Psoas muscle (tissue), 8 donors: Measurements from ENCODE around the gene ENTR1. TPM values are rescaled to one million over a fixed set of nuclear protein-coding genes. Genes with fewer than 3 reads are reported as not detected.
A peak's percentile ranks its signal among the peaks of the same experiment; 100 is the strongest.

Experiments
- ATAC-seq, 4 donors: fragments of 200-7000 bp; cut with Tn5 transposase; one replicate each; pipeline ENCODE4 v1.9.1; 2020; ENCODE audit warnings: moderate library complexity in 3 of 4, mild to moderate bottlenecking in 2 of 4
- DNase-seq, 2 donors: peaks; one replicate each; pipeline ENCODE4 v3.0.0-alpha.2; 2020
- H3K27ac ChIP-seq: fragments of 200-600 bp; one replicate; pipeline ENCODE4 v1.8.0; 2022
- H3K27me3 ChIP-seq, 3 donors: fragments of 200-600 bp in 1 of 3; one replicate each; pipeline versions ENCODE4 v1.6.1 to v1.8.0; 2013 to 2022; ENCODE audit warnings: low read length in 2 of 3, mild to moderate bottlenecking in 2 of 3, moderate library complexity in 1 of 3; ENCODE audit not compliant: insufficient read depth in 3 of 3
- H3K36me3 ChIP-seq, 2 donors: fragments of 200-600 bp in 1 of 2; one replicate each; pipeline versions ENCODE4 v1.6.1 to v1.8.0; 2013 to 2022; ENCODE audit warnings: low read depth in 1 of 2, mild to moderate bottlenecking in 1 of 2, moderate library complexity in 1 of 2; ENCODE audit not compliant: insufficient read depth in 1 of 2
- H3K4me1 ChIP-seq: fragments of 200-600 bp; one replicate; pipeline ENCODE4 v1.8.0; 2022
- H3K4me3 ChIP-seq: fragments of 200-600 bp; one replicate; pipeline ENCODE4 v1.8.0; 2022; ENCODE audit warnings: mild to moderate bottlenecking
- H3K9me3 ChIP-seq: fragments of 200-600 bp; one replicate; pipeline ENCODE4 v1.8.0; 2022
- CTCF ChIP-seq: fragments of 200-600 bp; IDR thresholded peaks from one replicate; pipeline ENCODE4 v1.8.0; 2022; ENCODE audit warnings: antibody characterized with exemption
- WGBS, 3 donors: extraction: QIAGEN DNeasy Blood & Tissue Kit; methylation state at CpG; one replicate each; pipeline versions ENCODE4 v1.1.6 to v1.1.7; 2013; 5-methylcytosine and 5-hydroxymethylcytosine counted together
- intact Hi-C, 2 donors: fragments of 100-400 bp; cut with DNase I; formaldehyde crosslinking; loops; one replicate each; pipeline versions ENCODE4 v1.11.0 to v1.14.2; 2022
- polyA plus RNA-seq, 3 donors: library from polyadenylated mRNA; stranded (reverse); fragments of 200-250 nt; gene quantifications; one replicate each; pipeline ENCODE4 v1.2.3, GENCODE V29; 2013
- total RNA-seq, 4 donors: library from RNA; stranded (reverse); fragmentation: NEBNext Ultra II Directional in 2 of 4; extraction: Animal tissue kit (Norgen Biotek cat#: 25700) in 2 of 4; gene quantifications; one replicate each; pipeline versions ENCODE4 v1.2.1 to v1.2.4, GENCODE V29; 2021 to 2023
- donor health status: healthy with polysubstance abuse.
- donor health status: DM: no; HTN: no; CAD: no; lungs with moderate emphysema.
- donor health status: Bipolar disorder and iron deficiency.
- donor health status: healthy.
- donor health status: DM: yes; HTN: yes; CAD: no.
- donor health status: DM: no; HTN: no; CAD: no.
- donor health status: DM: no; HTN: no; CAD: no.
- donor health status: DM: yes; HTN: yes; CAD: no.

The ENTR1 gene
- total and polyA plus RNA-seq, 7 donors = 16.0 to 53.0 (median 34.2) TPM

GRCh38 chr9:136416914-136417313 is 6.5 kb upstream of the ENTR1 start:
- peak in 1 of 2 donors; percentile 40 for DNase-seq
- intact Hi-C loops = no loop called here
- no peak overlapping the region for H3K27ac ChIP-seq
- ATAC-seq = no peak
- no peaks in the 10 kb centered on the region for H3K27me3 ChIP-seq
- no peak for TF ChIP-seq CTCF
- H3K9me3 ChIP-seq = no peaks in the 10 kb centered on the region
- peaks cover 8% of the 10 kb centered on the region for H3K4me1 ChIP-seq
- no peak overlapping the region for H3K4me3 ChIP-seq
- WGBS, 3 donors = 90 to 94% (median 91%) methylated on average over 19 of the region's 19 CpGs
- H3K36me3 ChIP-seq = peaks cover 6 to 100% of the 10 kb centered on the region in 2 donors

GRCh38 chr9:136416427-136416826 is 6.0 kb upstream of the ENTR1 start:
- H3K4me1 ChIP-seq = peaks cover 12% of the 10 kb centered on the region
- H3K27ac ChIP-seq = no peak overlapping the region
- no peak for ATAC-seq
- no peaks in the 10 kb centered on the region for H3K27me3 ChIP-seq
- WGBS, 3 donors = 94 to 98% (median 98%) methylated on average over 8 of the region's 8 CpGs
- H3K36me3 ChIP-seq = peaks cover 6 to 99% of the 10 kb centered on the region in 2 donors
- no peak for DNase-seq
- H3K9me3 ChIP-seq = no peaks in the 10 kb centered on the region
- intact Hi-C loops = no loop called here
- H3K4me3 ChIP-seq = no peak overlapping the region
- TF ChIP-seq CTCF = no peak

GRCh38 chr9:136412962-136413361 is 2.5 kb upstream of the ENTR1 start:
- intact Hi-C loops = loop anchor here (5.0 kb wide), 2 partner anchors 59 to 64 kb away; no protein-coding TSS in a partner anchor
- Histone ChIP-seq H3K27me3 (no peaks in the 10 kb centered on the region), H3K9me3 (no peaks in the 10 kb centered on the region), H3K36me3 (peaks cover 4 to 66% of the 10 kb centered on the region in 2 donors), H3K4me1 (peaks cover 25% of the 10 kb centered on the region), H3K27ac (no peak overlapping the region), H3K4me3 (no peak overlapping the region)
- TF ChIP-seq CTCF = no peak
- DNase-seq (peak in 1 of 2 donors; percentile 49), ATAC-seq (no peak)
- 57 to 76% (median 64%) methylated on average over 9 of the region's 9 CpGs for WGBS, 3 donors

GRCh38 chr9:136411378-136411777 is 964 bp upstream of the ENTR1 start:
- TF ChIP-seq CTCF = no peak
- Histone ChIP-seq H3K9me3 (no peaks in the 10 kb centered on the region), H3K27me3 (no peaks in the 10 kb centered on the region), H3K27ac (peak overlapping the region; percentile 94), H3K36me3 (peaks cover 0 to 66% of the 10 kb centered on the region in 2 donors), H3K4me3 (peak overlapping the region; percentile 99), H3K4me1 (peaks cover 25% of the 10 kb centered on the region)
- intact Hi-C loops = loop anchor here (5.0 kb wide), 2 partner anchors 61 to 66 kb away; no protein-coding TSS in a partner anchor
- 28 to 42% (median 31%) methylated on average over 4 of the region's 4 CpGs for WGBS, 3 donors
- ATAC-seq (no peak), DNase-seq (no peak)
